Panc1 (cell line): ENCODE measurements around the gene LHFPL3.

Source experiments
- CTCF ChIP-seq: fragments of 450-650 bp; IDR thresholded peaks from 2 replicates; pipeline ENCODE4 v1.5.1; 2017; ENCODE audit warnings: mild to moderate bottlenecking
- POLR2AphosphoS5 ChIP-seq: IDR thresholded peaks from 2 replicates; pipeline ENCODE4 v1.6.1; 2012; ENCODE audit warnings: mild to moderate bottlenecking, low read depth, low read length, moderate library complexity
- REST ChIP-seq, 2 experiments: IDR thresholded peaks; 2 replicates each; pipeline ENCODE4 v1.6.1; 2011 to 2012; ENCODE audit warnings: low read depth in 2 of 2, control low read depth in 1 of 2, low read length in 1 of 2, mild to moderate bottlenecking in 1 of 2, moderate library complexity in 1 of 2; ENCODE audit not compliant: insufficient read depth in 1 of 2
- TCF7L2 ChIP-seq: IDR thresholded peaks from 2 replicates; pipeline ENCODE4 v1.6.1; 2011; ENCODE audit warnings: mild to moderate bottlenecking, low read depth, low read length, inconsistent platforms

- TF ChIP-seq CTCF (no peak), POLR2AphosphoS5 (no peak), REST (IDR thresholded peaks at IDR 0.05; ENCODE audit: insufficient read depth in 1 of 2, low read depth in 2 of 2, low read length in 1 of 2) (no peak), TCF7L2 (no peak)
Observed at GRCh38 chr7:104929921-104930320, 601.5 kb downstream of the LHFPL3 start.
